Activated CD4-positive, alpha-beta T cell treated with anti-CD3 and anti-CD28 coated beads for 36 hours (primary cell): ENCODE results near the gene LMO3. TPM values are rescaled to one million over a fixed set of nuclear protein-coding genes. Genes with fewer than 3 reads are reported as not detected.
"Not testable (repeated sequence)": the region's sequence is repeated elsewhere in the genome, so short reads cannot be mapped to it uniquely, and the experiment has no call there.

Experiments used
- ATAC-seq: fragments of 200-7000 bp; cut with Tn5 transposase; one replicate; pipeline ENCODE4 v1.10.0; 2021; ENCODE audit warnings: mild to moderate bottlenecking, moderate library complexity
- CTCF ChIA-PET: fragments of 350-600 bp; sonication (Branson Sonifier 250); formaldehyde crosslinking; loops from one replicate; lab custom pipeline; 2021; ENCODE audit warnings: antibody characterized with exemption; lab: Charles Lee
- POLR2A ChIA-PET: fragments of 350-600 bp; sonication (Branson Sonifier 250); formaldehyde crosslinking; loops from one replicate; lab custom pipeline; 2021; ENCODE audit warnings: antibody characterized with exemption, inconsistent platforms; lab: Charles Lee
- DNase-seq: peaks from one replicate; pipeline ENCODE4 v3.0.0-alpha.2; 2020
- H3K27ac Mint-ChIP-seq: one replicate; pipeline ENCODE4 v1.8.0; 2021; ENCODE audit warnings: mixed read lengths
- H3K27me3 Mint-ChIP-seq: one replicate; pipeline ENCODE4 v1.8.0; 2021; ENCODE audit warnings: mixed read lengths
- H3K36me3 Mint-ChIP-seq: one replicate; pipeline ENCODE4 v1.8.0; 2021; ENCODE audit warnings: low read depth, mixed read lengths
- H3K4me1 Mint-ChIP-seq: one replicate; pipeline ENCODE4 v1.8.0; 2021; ENCODE audit warnings: mixed read lengths
- H3K4me3 Mint-ChIP-seq: one replicate; pipeline ENCODE4 v1.8.0; 2021; ENCODE audit warnings: mild to moderate bottlenecking, moderate library complexity, mixed read lengths
- H3K9me3 Mint-ChIP-seq: one replicate; pipeline ENCODE4 v1.8.0; 2021; ENCODE audit warnings: low read depth, mixed read lengths
- intact Hi-C, 2 experiments: fragments of 100-400 bp; cut with DNase I in 1 of 2; cut with micrococcal nuclease in 1 of 2; formaldehyde crosslinking; loops; one replicate each; pipeline versions ENCODE4 v1.14.2 to v1.15.1; 2022 to 2024; cut with DNase I, micrococcal nuclease
- total RNA-seq, 2 experiments: library from RNA; stranded (reverse); gene quantifications; one replicate each; pipeline ENCODE4 v1.2.3, GENCODE V29; 2021

The LMO3 gene
- total RNA-seq, 2 experiments from 2014 or later, result not detected

- CTCF ChIA-PET, result interaction anchor here (0.8 kb wide), 1 partner anchor 12 kb away, joined by 3 read pairs; no protein-coding TSS in a partner anchor
- H3K27ac Mint-ChIP-seq, ATAC-seq, H3K27me3 Mint-ChIP-seq, intact Hi-C loops, H3K4me1 Mint-ChIP-seq, H3K36me3 Mint-ChIP-seq, DNase-seq, POLR2A ChIA-PET, H3K4me3 Mint-ChIP-seq: not testable (repeated sequence)
- H3K9me3 Mint-ChIP-seq, result peaks cover 18% of the 10 kb centered on the region
These were observed 68.3 kb downstream of the LMO3 start for GRCh38 chr12:16537652-16538051.

- intact Hi-C loops, result no loop called here
- DNase-seq (no peak), ATAC-seq (no peak)
- Mint-ChIP-seq H3K27ac (no peak overlapping the region), H3K27me3 (no peaks in the 10 kb centered on the region), H3K4me3 (no peak overlapping the region), H3K4me1 (no peaks in the 10 kb centered on the region), H3K9me3 (peaks cover 6% of the 10 kb centered on the region), H3K36me3 (no peaks in the 10 kb centered on the region)
- ChIA-PET CTCF (no interaction called here), POLR2A (no interaction called here)
These were observed 74.3 kb downstream of the LMO3 start for GRCh38 chr12:16531621-16532020.

DNA sequence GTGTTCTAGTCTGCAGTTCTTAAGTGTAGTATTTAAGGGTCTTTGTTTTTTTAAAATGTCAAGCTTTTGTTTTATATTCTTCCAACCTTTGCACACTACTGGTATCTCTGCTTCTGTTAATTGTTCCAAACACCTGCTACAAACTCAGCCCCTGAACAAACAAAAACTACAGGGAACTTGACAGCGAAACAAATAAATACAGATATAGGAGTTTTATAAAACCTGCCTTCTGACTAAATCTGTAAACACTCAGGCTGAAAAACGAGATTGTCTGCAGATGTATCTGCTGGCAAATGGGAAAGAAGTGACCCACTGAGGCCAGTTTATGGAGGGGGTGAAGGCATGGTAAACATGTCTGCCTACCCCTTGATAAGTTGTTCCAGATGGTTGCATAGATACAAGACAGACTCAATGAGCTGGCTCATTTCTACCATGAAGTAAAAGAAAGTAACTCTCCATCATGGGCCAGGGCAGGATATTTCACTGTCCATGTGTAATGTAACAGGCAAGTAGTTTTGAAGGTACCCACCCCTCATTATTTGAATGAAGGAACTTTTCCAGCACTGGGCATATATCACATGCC, 75.6 kb downstream of the LMO3 start:
- POLR2A ChIA-PET, result no interaction called here
- intact Hi-C loops, result no loop called here
- CTCF ChIA-PET, result no interaction called here

GRCh38 chr12:16526693-16527092, 79.3 kb downstream of the LMO3 start:
- no peaks in the 10 kb centered on the region for H3K9me3 Mint-ChIP-seq

More for the DNA sequence above, 75.6 kb downstream of the LMO3 start:
- ATAC-seq (no peak), DNase-seq (no peak)
- H3K4me1 Mint-ChIP-seq, result no peaks in the 10 kb centered on the region
- no peak overlapping the region for H3K27ac Mint-ChIP-seq
- no peaks in the 10 kb centered on the region for H3K27me3 Mint-ChIP-seq
- H3K36me3 Mint-ChIP-seq, result no peaks in the 10 kb centered on the region
- H3K4me3 Mint-ChIP-seq, result no peak overlapping the region
- H3K9me3 Mint-ChIP-seq, result peaks cover 4% of the 10 kb centered on the region

GRCh38 chr12:16524378-16524777, 81.6 kb downstream of the LMO3 start:
- DNase-seq, result no peak

More at GRCh38 chr12:16526693-16527092, 79.3 kb downstream of the LMO3 start:
- DNase-seq (no peak), ATAC-seq (no peak)
- H3K27ac Mint-ChIP-seq, result no peak overlapping the region
- H3K4me3 Mint-ChIP-seq, result no peak overlapping the region
- POLR2A ChIA-PET, result no interaction called here
- intact Hi-C loops, result no loop called here
- CTCF ChIA-PET, result no interaction called here
- H3K4me1 Mint-ChIP-seq, result no peaks in the 10 kb centered on the region
- no peaks in the 10 kb centered on the region for H3K36me3 Mint-ChIP-seq
- H3K27me3 Mint-ChIP-seq, result no peaks in the 10 kb centered on the region

DNA sequence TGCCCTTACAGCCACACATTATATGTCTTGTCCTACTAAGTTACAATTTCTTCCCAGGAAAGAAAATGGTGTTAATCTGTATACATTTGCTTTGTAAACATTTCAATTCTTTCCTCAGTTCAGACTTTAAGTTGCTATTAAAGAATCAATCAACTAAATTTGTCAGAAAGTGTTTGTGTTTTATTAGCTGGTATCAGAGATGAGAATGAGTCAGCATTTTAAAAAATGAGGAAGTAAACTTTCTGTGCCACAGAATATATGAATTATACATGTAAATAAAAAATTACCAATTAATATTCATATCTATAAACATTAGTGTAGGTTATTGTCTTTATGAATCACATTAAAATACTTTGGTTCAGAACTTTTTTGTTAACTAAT, 82.0 kb downstream of the LMO3 start:
- Mint-ChIP-seq H3K36me3 (no peaks in the 10 kb centered on the region), H3K27ac (no peak overlapping the region), H3K4me3 (no peak overlapping the region), H3K4me1 (no peaks in the 10 kb centered on the region), H3K9me3 (no peaks in the 10 kb centered on the region), H3K27me3 (no peaks in the 10 kb centered on the region)
- ATAC-seq (no peak), DNase-seq (no peak)
- POLR2A ChIA-PET, result no interaction called here
- intact Hi-C loops, result no loop called here
- CTCF ChIA-PET, result no interaction called here

More at GRCh38 chr12:16524378-16524777, 81.6 kb downstream of the LMO3 start:
- CTCF ChIA-PET, result no interaction called here
- ATAC-seq, result no peak
- Mint-ChIP-seq H3K36me3 (no peaks in the 10 kb centered on the region), H3K4me3 (no peak overlapping the region), H3K9me3 (no peaks in the 10 kb centered on the region), H3K27me3 (no peaks in the 10 kb centered on the region), H3K4me1 (no peaks in the 10 kb centered on the region), H3K27ac (no peak overlapping the region)
- intact Hi-C loops, result no loop called here
- POLR2A ChIA-PET, result no interaction called here

- Mint-ChIP-seq H3K36me3 (no peaks in the 10 kb centered on the region), H3K27ac (no peak overlapping the region), H3K27me3 (no peaks in the 10 kb centered on the region), H3K4me3 (no peak overlapping the region), H3K9me3 (no peaks in the 10 kb centered on the region), H3K4me1 (no peaks in the 10 kb centered on the region)
- ChIA-PET CTCF (no interaction called here), POLR2A (no interaction called here)
- DNase-seq, result no peak
- ATAC-seq, result no peak
- intact Hi-C loops, result no loop called here
These were observed 82.5 kb downstream of the LMO3 start for GRCh38 chr12:16523284-16523950.

- POLR2A ChIA-PET, result no interaction called here
- Mint-ChIP-seq H3K4me1 (no peaks in the 10 kb centered on the region), H3K36me3 (no peaks in the 10 kb centered on the region), H3K27ac (no peak overlapping the region), H3K9me3 (peaks cover 3% of the 10 kb centered on the region), H3K27me3 (no peaks in the 10 kb centered on the region), H3K4me3 (no peak overlapping the region)
- DNase-seq, result no peak
- intact Hi-C loops, result no loop called here
- CTCF ChIA-PET, result no interaction called here
- ATAC-seq, result no peak
These were observed 85.6 kb downstream of the LMO3 start for GRCh38 chr12:16520328-16520727.

GRCh38 chr12:16515666-16516065, 90.3 kb downstream of the LMO3 start:
- no peak for ATAC-seq
- H3K36me3 Mint-ChIP-seq, result no peaks in the 10 kb centered on the region
- H3K27ac Mint-ChIP-seq, result no peak overlapping the region
- no peak for DNase-seq
- H3K4me1 Mint-ChIP-seq, result no peaks in the 10 kb centered on the region
- no peak overlapping the region for H3K4me3 Mint-ChIP-seq
- CTCF ChIA-PET, result no interaction called here
- intact Hi-C loops, result no loop called here
- H3K9me3 Mint-ChIP-seq, result peaks cover 3% of the 10 kb centered on the region
- H3K27me3 Mint-ChIP-seq, result no peaks in the 10 kb centered on the region
- POLR2A ChIA-PET, result no interaction called here

- ChIA-PET CTCF (interaction anchor here (0.8 kb wide), 1 partner anchor 968 kb away, joined by 3 read pairs; no protein-coding TSS in a partner anchor), POLR2A (no interaction called here)
- Mint-ChIP-seq H3K36me3 (no peaks in the 10 kb centered on the region), H3K4me3 (no peak overlapping the region), H3K27me3 (no peaks in the 10 kb centered on the region), H3K27ac (no peak overlapping the region), H3K9me3 (peaks cover 3% of the 10 kb centered on the region), H3K4me1 (no peaks in the 10 kb centered on the region)
- DNase-seq, result no peak
- ATAC-seq, result no peak
- intact Hi-C loops, result no loop called here
These were observed 92.7 kb downstream of the LMO3 start for GRCh38 chr12:16513231-16513630.

DNA sequence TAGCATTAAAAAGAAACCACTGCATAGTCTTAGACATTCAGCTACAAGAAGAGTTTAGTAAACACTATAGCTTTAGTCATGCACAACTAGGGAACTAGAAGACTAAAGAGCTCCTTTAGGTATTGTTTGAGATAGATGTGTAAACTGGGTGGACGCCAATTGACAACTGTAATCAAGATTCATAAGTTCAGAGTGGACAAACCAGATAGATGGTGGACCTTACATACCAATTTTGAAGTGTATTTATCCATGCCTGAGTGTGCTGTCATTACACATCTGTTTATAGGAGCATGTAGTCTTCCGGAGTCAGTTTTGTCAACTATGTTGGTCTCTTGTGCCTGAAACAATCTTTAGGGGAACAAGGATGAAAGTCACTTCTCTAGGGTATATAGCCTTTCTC, 96.6 kb downstream of the LMO3 start:
- intact Hi-C loops, result no loop called here
- no peaks in the 10 kb centered on the region for H3K4me1 Mint-ChIP-seq
- ChIA-PET POLR2A (no interaction called here), CTCF (interaction anchor here (0.6 kb wide), 1 partner anchor 91 kb away, joined by 3 read pairs; no protein-coding TSS in a partner anchor)
- no peak overlapping the region for H3K4me3 Mint-ChIP-seq
- ATAC-seq (no peak), DNase-seq (no peak)
- no peak overlapping the region for H3K27ac Mint-ChIP-seq
- H3K36me3 Mint-ChIP-seq, result no peaks in the 10 kb centered on the region
- peaks cover 4% of the 10 kb centered on the region for H3K9me3 Mint-ChIP-seq
- peaks cover 2% of the 10 kb centered on the region for H3K27me3 Mint-ChIP-seq

DNA sequence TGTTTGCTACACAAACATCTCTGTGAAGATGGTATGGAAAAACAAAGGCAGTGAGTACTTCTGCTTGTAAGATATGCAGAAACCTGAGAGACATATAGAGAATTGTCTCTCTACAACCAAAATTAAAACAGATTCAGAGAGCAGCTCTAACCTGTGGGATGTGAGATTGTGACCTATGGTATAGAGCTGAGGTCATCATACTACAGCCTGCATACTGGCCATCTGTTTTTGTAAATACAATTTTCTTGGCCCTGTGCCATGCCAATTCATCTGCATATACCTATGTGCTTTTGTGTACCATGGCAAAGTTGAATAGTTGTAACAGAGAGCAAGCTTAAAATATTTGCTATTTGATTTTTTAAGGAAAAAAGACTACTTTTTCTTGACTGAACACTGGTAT, 99.6 kb downstream of the LMO3 start:
- POLR2A ChIA-PET, result no interaction called here
- H3K4me1 Mint-ChIP-seq, result no peaks in the 10 kb centered on the region

More for the DNA sequence above, 99.6 kb downstream of the LMO3 start:
- no peaks in the 10 kb centered on the region for H3K36me3 Mint-ChIP-seq
- peaks cover 4% of the 10 kb centered on the region for H3K9me3 Mint-ChIP-seq
- no peak overlapping the region for H3K27ac Mint-ChIP-seq
- no peak for ATAC-seq
- intact Hi-C loops, result no loop called here
- no peak overlapping the region for H3K4me3 Mint-ChIP-seq
- CTCF ChIA-PET, result no interaction called here
- DNase-seq, result no peak
- peaks cover 2% of the 10 kb centered on the region for H3K27me3 Mint-ChIP-seq
